B cell (primary cell): ENCODE measurements around the gene JADE3. TPM values are rescaled to one million over a fixed set of nuclear protein-coding genes. Genes with fewer than 3 reads are reported as not detected.
A peak's percentile ranks its signal among the peaks of the same experiment; 100 is the strongest.

ENCODE experiments used
- ATAC-seq: fragments of 200-7000 bp; cut with Tn5 transposase; one replicate; pipeline ENCODE4 v1.10.0; 2021; ENCODE audit warnings: low read depth, mild to moderate bottlenecking, moderate number of reproducible peaks, moderate library complexity
- CTCF ChIA-PET: fragments of 350-600 bp; sonication (Branson Sonifier 250); formaldehyde crosslinking; loops from one replicate; lab custom pipeline; 2021; ENCODE audit warnings: antibody characterized with exemption, inconsistent platforms; lab: Charles Lee
- POLR2A ChIA-PET: fragments of 350-600 bp; sonication (Branson Sonifier 250); formaldehyde crosslinking; loops from one replicate; lab custom pipeline; 2021; ENCODE audit warnings: antibody characterized with exemption; lab: Charles Lee
- DNase-seq: peaks from one replicate; pipeline ENCODE4 v3.0.0; 2013
- H2AFZ ChIP-seq: 2 replicates; pipeline ENCODE4 v1.6.1; 2012; ENCODE audit warnings: mild to moderate bottlenecking, low read depth, low read length; ENCODE audit not compliant: insufficient read depth, poor library complexity, severe bottlenecking
- H3K27ac ChIP-seq, 2 donors: 1 replicate in 1 of 2; 2 replicates in 1 of 2; pipeline ENCODE4 v1.5.1; 2012 to 2013; ENCODE audit warnings: low read length in 2 of 2, mild to moderate bottlenecking in 2 of 2, moderate library complexity in 1 of 2
- H3K27me3 ChIP-seq, 4 experiments: fragments of 200-600 bp in 1 of 4; sonication (generic) in 1 of 4; replicated peaks in 1 of 4; 1 replicate in 2 of 4; 2 replicates in 2 of 4; pipeline versions ENCODE4 v1.6.1 to v1.7.0; 2013 to 2016; ENCODE audit warnings: low read length in 3 of 4, mild to moderate bottlenecking in 2 of 4, mixed read lengths in 1 of 4, moderate library complexity in 1 of 4; ENCODE audit not compliant: insufficient read depth in 4 of 4, control insufficient read depth in 3 of 4; ENCODE audit errors: control extremely low read depth in 1 of 4
- H3K36me3 ChIP-seq, 2 experiments: replicated peaks in 1 of 2; 1 replicate in 1 of 2; 2 replicates in 1 of 2; pipeline versions ENCODE4 v1.6.1 to v1.7.1; 2013; ENCODE audit warnings: low read length in 1 of 2; ENCODE audit not compliant: insufficient read depth in 2 of 2, control insufficient read depth in 1 of 2; ENCODE audit errors: control extremely low read depth in 1 of 2, extremely low read depth in 1 of 2
- H3K4me1 ChIP-seq, 2 donors: fragments of 200-600 bp in 1 of 2; sonication (generic) in 1 of 2; 1 replicate in 1 of 2; 2 replicates in 1 of 2; pipeline versions ENCODE4 v1.5.1 to v1.6.1; 2013 to 2017; ENCODE audit warnings: low read length in 2 of 2; ENCODE audit not compliant: control insufficient read depth in 2 of 2, insufficient read depth in 2 of 2
- H3K4me2 ChIP-seq: replicated peaks from 2 replicates; pipeline ENCODE3; 2012; ENCODE audit warnings: mild to moderate bottlenecking, low read depth, low read length; ENCODE audit not compliant: poor library complexity, severe bottlenecking
- H3K4me3 ChIP-seq, 5 experiments: fragments of 200-600 bp in 1 of 5; sonication (generic) in 1 of 5; 1 replicate in 3 of 5; 2 replicates in 2 of 5; pipeline versions ENCODE4 v1.5.1 to v1.7.0; 2011 to 2016; ENCODE audit warnings: low read length in 4 of 5, mild to moderate bottlenecking in 4 of 5, low read depth in 2 of 5, control low read depth in 1 of 5, moderate library complexity in 1 of 5; ENCODE audit not compliant: insufficient read depth in 1 of 5; ENCODE audit errors: control extremely low read depth in 1 of 5, extremely low read depth in 1 of 5
- H3K79me2 ChIP-seq: fragments of 200-600 bp; sonication (generic); one replicate; pipeline ENCODE4 v1.6.0; 2016; ENCODE audit warnings: low read length; ENCODE audit not compliant: control insufficient read depth, insufficient read depth
- H3K9ac ChIP-seq: fragments of 200-600 bp; sonication (generic); 2 replicates; pipeline ENCODE4 v1.6.1; 2017; ENCODE audit warnings: mild to moderate bottlenecking, low read length, moderate library complexity
- H3K9me3 ChIP-seq, 3 donors: one replicate each; pipeline versions ENCODE4 v1.6.1 to v1.7.1; 2013; ENCODE audit warnings: low read length in 2 of 3; ENCODE audit not compliant: control insufficient read depth in 2 of 3, insufficient read depth in 1 of 3; ENCODE audit errors: control extremely low read depth in 1 of 3
- H4K20me1 ChIP-seq: 2 replicates; pipeline ENCODE4 v1.6.0; 2012; ENCODE audit warnings: mild to moderate bottlenecking, low read length; ENCODE audit not compliant: insufficient read depth, control insufficient read depth, poor library complexity, severe bottlenecking
- H3K27ac Mint-ChIP-seq: one replicate; pipeline ENCODE4 v1.8.0; 2021; ENCODE audit warnings: mixed read lengths
- H3K27me3 Mint-ChIP-seq: one replicate; pipeline ENCODE4 v1.8.0; 2021; ENCODE audit warnings: mixed read lengths
- H3K4me1 Mint-ChIP-seq: one replicate; pipeline ENCODE4 v1.8.0; 2021; ENCODE audit warnings: mixed read lengths
- H3K4me3 Mint-ChIP-seq: one replicate; pipeline ENCODE4 v1.8.0; 2021; ENCODE audit warnings: mixed read lengths
- H3K9me3 Mint-ChIP-seq: one replicate; pipeline ENCODE4 v1.8.0; 2022; ENCODE audit warnings: mixed read lengths; ENCODE audit not compliant: insufficient read depth
- EZH2 ChIP-seq: IDR thresholded peaks from 2 replicates; pipeline ENCODE4 v1.6.1; 2012; ENCODE audit warnings: borderline replicate concordance, low read depth, mild to moderate bottlenecking, moderate library complexity, low read length; ENCODE audit not compliant: insufficient read depth, poor library complexity, severe bottlenecking
- WGBS: methylation state at CpG from one replicate; pipeline ENCODE4 v1.1.5; 2013; ENCODE audit warnings: missing lambda C conversion rate; ENCODE audit not compliant: insufficient coverage; 5-methylcytosine and 5-hydroxymethylcytosine counted together
- intact Hi-C: fragments of 100-400 bp; cut with micrococcal nuclease; formaldehyde crosslinking; loops from one replicate; pipeline ENCODE4 v1.10.0; 2022
- polyA plus RNA-seq: library from polyadenylated mRNA; depleted of rRNA; stranded (reverse); fragments of >200 nt; gene quantifications from 2 replicates; pipeline ENCODE4 v1.2.3, GENCODE V29; 2012
- total RNA-seq, 2 donors: library from RNA; stranded (reverse); fragments of 120-200 nt in 1 of 2; gene quantifications; 1 replicate in 1 of 2; 2 replicates in 1 of 2; pipeline versions ENCODE4 v1.2.3 to v1.2.4, GENCODE V29; 2013 to 2022
- TF ChIP-seq, protein P1 (sequence below): fragments of 200-600 bp; IDR thresholded peaks from one replicate; pipeline ENCODE4 v1.8.0; 2022; ENCODE audit warnings: antibody characterized with exemption, mild to moderate bottlenecking

The JADE3 gene
- total and polyA plus RNA-seq, 2 donors (not counting 1 experiment from before 2014, with no cell fraction given) = 3.6 to 23.4 TPM

DNA sequence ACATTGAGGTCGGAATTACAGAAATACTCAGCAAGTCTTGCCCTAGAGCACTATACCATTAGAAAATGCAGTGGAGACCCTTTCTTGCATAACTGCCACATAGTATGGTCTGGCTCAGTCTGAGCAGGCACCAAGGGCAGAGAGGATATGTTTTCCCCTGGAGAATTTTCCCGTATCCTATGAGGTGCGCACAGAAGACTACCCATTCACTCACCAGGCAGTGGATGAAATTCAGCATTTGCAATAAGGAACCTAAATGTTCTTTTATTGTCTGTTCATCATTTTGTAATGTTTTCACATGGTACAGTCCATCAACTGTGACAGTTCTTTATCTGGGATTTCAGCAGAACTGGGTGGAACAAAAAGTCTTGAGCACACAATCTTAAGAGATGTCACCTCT, 15.5 kb downstream of the JADE3 start:
- ChIA-PET POLR2A (no interaction called here), CTCF (no interaction called here)
- no peak overlapping the region for H3K27ac Mint-ChIP-seq
- Histone ChIP-seq H3K9me3 (no peaks in the 10 kb centered on the region), H3K36me3 (no peaks in the 10 kb centered on the region), H4K20me1 (no peaks in the 10 kb centered on the region), H3K4me1 (no peaks in the 10 kb centered on the region), H2AFZ (no peak overlapping the region), H3K27ac (no peak overlapping the region), H3K4me2 (no peak overlapping the region), H3K4me3 (no peak overlapping the region), H3K9ac (no peak overlapping the region), H3K27me3 (no peaks in the 10 kb centered on the region), H3K79me2 (peaks cover 37% of the 10 kb centered on the region)
- DNase-seq (no peak), ATAC-seq (no peak)
- H3K9me3 Mint-ChIP-seq = no peaks in the 10 kb centered on the region
- no peak overlapping the region for H3K4me3 Mint-ChIP-seq
- no peak for TF ChIP-seq EZH2
- TF ChIP-seq, protein P1, sequence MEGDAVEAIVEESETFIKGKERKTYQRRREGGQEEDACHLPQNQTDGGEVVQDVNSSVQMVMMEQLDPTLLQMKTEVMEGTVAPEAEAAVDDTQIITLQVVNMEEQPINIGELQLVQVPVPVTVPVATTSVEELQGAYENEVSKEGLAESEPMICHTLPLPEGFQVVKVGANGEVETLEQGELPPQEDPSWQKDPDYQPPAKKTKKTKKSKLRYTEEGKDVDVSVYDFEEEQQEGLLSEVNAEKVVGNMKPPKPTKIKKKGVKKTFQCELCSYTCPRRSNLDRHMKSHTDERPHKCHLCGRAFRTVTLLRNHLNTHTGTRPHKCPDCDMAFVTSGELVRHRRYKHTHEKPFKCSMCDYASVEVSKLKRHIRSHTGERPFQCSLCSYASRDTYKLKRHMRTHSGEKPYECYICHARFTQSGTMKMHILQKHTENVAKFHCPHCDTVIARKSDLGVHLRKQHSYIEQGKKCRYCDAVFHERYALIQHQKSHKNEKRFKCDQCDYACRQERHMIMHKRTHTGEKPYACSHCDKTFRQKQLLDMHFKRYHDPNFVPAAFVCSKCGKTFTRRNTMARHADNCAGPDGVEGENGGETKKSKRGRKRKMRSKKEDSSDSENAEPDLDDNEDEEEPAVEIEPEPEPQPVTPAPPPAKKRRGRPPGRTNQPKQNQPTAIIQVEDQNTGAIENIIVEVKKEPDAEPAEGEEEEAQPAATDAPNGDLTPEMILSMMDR = no peak
- peaks cover 25% of the 10 kb centered on the region for H3K4me1 Mint-ChIP-seq
- H3K27me3 Mint-ChIP-seq = no peaks in the 10 kb centered on the region
- 100% methylated on average over 2 of the region's 3 CpGs for WGBS
- intact Hi-C loops = no loop called here

DNA sequence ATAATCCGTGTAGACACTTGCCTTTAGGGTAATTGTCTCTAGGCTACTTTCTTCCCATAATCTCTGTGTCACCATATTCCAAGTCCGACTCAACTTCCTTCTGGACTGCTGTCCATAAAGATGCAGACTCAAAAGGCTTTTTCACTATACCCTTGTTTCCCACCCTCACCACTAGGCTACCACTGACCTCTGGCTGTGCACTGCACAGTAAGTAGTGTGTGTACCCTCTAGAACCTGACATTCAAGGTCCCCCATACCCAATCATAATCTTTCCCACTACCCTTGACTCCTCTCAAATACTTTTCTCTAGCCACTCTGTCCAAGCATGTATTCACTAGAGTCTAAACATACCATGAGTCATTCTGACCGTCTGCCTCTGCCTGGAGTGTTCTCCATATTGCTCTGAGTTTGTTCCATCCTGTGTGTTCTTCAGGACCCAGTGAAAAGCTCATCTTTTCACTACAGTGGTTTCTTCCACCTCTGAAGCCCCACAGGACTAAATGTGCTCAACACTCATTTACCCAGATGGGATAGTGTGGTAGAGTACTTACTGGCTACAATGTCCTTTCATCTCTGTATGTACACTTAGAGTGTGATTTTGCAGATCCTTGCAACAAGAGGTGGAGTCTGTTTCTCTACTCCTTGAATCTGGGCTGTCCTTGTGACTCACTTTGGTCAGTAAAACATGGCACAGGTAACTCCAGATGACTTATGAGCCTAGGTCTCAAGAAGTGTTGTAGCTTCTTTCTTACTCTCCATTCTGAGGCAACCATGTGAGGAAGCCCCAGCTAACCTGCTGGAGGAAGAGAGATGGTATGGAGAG, 17.4 kb downstream of the JADE3 start:
- POLR2A ChIA-PET = no interaction called here
- intact Hi-C loops = no loop called here
- 93% methylated on average over 2 of the region's 3 CpGs for WGBS
- Mint-ChIP-seq H3K27ac (peak overlapping the region; percentile 39), H3K9me3 (no peaks in the 10 kb centered on the region), H3K4me1 (peaks cover 33% of the 10 kb centered on the region), H3K4me3 (no peak overlapping the region), H3K27me3 (no peaks in the 10 kb centered on the region)
- no peaks in the 10 kb centered on the region for H3K9me3 ChIP-seq
- H4K20me1 ChIP-seq = no peaks in the 10 kb centered on the region
- H3K4me1 ChIP-seq = peaks cover 0 to 4% of the 10 kb centered on the region in 2 donors
- no peaks in the 10 kb centered on the region for H3K36me3 ChIP-seq
- peaks cover 19% of the 10 kb centered on the region for H3K79me2 ChIP-seq
- H3K27me3 ChIP-seq = no peaks in the 10 kb centered on the region
- ATAC-seq (no peak), DNase-seq (no peak)
- no peak overlapping the region for H3K27ac ChIP-seq
- no peak overlapping the region for H3K4me2 ChIP-seq
- H3K4me3 ChIP-seq = no peak overlapping the region
- no peak overlapping the region for H3K9ac ChIP-seq
- TF ChIP-seq EZH2 = no peak
- TF ChIP-seq, protein P1 = no peak
- H2AFZ ChIP-seq = no peak overlapping the region
- CTCF ChIA-PET = interaction anchor here (1.5 kb wide), 1 partner anchor 16 kb away, joined by 4 read pairs; no protein-coding TSS in a partner anchor
